HG03196 (cell line): ENCODE data around the gene HELB.

Experiments
- ATAC-seq: cut with Tn5 transposase; IDR thresholded peaks from one replicate; pipeline ENCODE4 v1.9.1; 2021; ENCODE audit not compliant: unreplicated experiment

The HELB gene

GRCh38 chr12:66302827-66303169, 505 bp downstream of the HELB start:
- ATAC-seq, result no peak

DNA sequence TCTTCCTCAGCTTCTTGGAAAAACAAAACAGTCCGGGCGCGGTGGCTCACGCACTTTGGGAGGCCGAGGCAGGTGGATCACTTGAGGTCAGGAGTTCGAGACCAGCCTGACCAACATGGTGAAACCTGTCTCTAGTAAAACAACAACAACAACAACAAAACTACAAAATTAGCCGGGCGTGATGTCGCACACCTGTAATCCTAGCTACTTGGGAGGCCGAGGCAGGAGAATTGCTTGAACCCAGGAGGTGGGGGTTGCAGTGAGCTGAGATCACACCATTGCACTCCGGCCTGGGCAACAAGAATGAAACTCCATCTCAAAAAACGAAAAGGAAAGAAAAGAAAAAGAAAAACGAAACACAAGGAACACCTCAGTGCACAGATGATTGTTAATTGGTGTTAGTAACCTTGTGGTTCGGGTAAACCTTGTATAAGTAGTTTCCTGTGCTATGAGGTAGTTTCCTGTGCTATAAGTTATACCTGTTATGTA, 1.1 kb downstream of the HELB start:
- peak; percentile 43 for ATAC-seq

DNA sequence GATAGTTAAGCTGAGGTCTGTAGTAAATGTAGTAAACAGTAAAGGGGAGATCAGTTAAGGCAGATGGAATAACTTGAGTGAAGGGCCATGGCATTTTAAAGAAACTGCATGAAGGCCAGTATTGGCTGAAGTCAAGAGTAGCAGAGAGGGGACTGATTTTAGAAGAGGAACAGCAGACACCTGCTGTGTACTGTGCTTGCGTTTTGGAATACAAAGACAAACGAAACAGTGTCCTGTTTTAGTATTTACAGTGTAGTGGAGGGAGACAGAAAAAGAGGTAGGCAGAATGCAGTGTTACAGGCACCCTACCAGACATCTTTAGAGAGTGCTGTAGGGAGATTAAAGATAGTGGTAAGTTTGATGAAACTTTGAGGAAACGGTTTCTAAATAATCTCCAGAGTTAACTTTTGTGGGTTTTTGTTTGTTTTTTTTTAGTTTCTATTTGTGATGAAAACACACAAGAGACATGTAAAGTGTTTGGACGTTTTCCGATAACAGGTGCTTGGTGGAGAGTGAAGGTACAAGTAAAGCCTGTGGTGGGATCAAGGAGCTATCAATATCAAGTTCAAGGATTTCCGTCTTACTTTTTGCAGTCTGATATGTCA, 2.1 kb downstream of the HELB start:
- ATAC-seq, result no peak

- ATAC-seq, result no peak
These were observed 7.3 kb downstream of the HELB start for GRCh38 chr12:66309606-66310005.

- ATAC-seq, result no peak
These were observed 9.9 kb downstream of the HELB start for GRCh38 chr12:66312189-66312588.

GRCh38 chr12:66314278-66314677, 12.0 kb downstream of the HELB start:
- ATAC-seq, result no peak

- peak; percentile 62 for ATAC-seq
These were observed 17.1 kb downstream of the HELB start for GRCh38 chr12:66319266-66319954.

DNA sequence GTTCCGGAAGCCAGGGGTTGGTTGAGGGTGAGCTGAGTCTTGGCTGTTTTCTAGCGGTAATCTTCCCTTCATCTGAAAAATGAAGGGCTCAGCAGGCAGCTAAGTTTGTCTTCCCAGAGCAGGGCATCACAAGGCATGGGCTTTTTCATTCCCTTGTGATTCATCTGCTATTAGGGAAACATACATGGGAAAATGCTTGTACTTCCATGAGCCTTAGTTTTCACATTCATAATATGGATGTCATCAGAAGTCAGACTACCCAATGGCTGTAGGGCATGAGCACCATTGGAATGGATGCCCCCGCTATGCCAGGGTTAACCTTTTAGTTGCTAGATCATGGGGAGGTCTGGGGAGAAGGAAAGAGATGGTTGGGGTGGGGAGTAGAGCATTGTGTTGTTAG, 18.7 kb downstream of the HELB start:
- no peak for ATAC-seq

GRCh38 chr12:66321435-66321834, 19.1 kb downstream of the HELB start:
- no peak for ATAC-seq

DNA sequence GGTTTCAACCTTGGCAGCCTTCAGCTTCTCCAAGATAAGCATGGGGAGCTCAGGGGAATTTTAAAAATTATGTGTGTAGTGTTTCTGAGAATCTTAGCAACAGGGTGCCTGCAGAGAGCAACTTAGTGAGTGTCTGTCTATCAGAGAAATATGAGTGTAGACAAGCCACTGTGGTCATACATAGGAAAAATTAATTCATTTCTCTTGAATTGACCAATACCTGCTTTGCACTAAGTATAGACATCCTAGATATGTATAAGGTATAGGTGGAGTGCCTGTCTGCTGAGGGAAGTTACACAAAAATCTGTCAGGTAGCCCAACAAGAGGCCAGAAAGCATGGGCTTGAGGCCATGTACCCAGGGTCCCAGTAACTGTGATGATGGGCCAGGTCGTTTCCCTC, 20.7 kb downstream of the HELB start:
- no peak for ATAC-seq

DNA sequence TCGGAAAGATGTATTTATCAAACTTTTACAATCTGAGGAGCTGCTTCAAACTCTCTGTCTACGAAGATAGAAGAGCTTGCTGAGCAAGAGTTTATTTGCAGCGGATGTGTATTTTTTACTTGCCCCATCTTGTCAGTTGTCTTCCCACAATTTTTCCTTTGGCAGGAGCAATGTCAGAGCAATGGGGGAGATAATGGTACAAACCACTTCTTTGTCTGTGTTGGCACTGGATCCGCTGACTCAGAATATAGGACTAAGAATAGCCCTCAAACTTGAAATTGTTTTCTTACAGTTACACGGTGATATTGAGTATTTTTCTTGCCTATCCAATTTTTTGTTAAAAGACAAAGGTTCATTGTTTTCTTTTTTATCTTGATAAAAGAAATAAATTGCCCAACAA, 27.6 kb downstream of the HELB start:
- no peak for ATAC-seq

GRCh38 chr12:66331016-66331415, 28.7 kb downstream of the HELB start:
- ATAC-seq, result no peak

GRCh38 chr12:66331814-66332213, 29.5 kb downstream of the HELB start:
- no peak for ATAC-seq

DNA sequence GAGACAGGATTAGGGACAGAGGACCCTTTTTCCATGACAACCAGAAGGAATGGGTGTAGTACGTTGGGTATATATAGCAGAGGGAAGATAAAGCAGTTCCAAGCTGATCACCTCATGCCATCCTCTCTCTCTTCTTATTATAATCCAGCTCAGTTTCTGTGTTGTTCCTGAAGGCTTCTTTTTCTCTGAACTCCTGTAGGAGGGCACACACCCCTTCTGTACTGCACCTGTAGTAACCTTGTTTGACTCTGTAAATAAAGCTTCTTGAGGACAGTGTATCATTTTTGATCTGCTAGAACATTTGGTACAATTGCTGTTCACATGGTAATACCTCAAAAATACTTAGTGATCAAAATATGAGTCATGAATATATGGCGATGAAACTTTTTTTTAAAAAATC, 33.5 kb downstream of the HELB start:
- ATAC-seq, result no peak

DNA sequence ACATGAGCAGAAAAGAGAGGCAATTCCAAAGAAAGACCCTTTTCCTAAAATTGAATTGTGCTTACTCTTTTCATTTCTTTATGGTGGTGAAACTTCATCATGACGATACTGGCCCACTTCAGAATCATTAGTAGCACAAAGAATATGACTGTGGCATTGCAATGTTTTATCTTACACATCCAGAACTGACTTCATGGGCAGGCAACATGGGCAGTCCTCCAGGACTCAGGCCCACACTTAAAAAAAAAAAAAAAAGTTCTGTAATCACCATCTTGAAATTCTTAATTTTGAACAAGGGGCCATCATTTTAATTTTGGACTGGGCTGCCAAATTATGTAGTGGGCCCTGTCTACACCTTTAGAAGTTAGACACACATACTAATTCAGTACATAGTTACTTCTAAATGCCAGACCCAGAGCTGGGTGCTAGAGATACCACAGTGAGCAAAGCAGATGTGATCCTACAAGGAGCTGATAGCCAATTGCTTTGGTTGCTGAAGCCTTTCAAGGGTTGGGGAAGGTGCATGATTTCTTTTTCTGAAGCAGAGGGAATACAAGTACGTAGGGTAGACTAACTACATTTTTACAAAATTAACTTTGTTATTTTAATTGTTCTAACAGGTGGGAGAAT, 35.2 kb downstream of the HELB start:
- ATAC-seq, result no peak

- no peak for ATAC-seq
These were observed 37.8 kb downstream of the HELB start for GRCh38 chr12:66340131-66340530.

- ATAC-seq, result no peak
These were observed 38.8 kb downstream of the HELB start for GRCh38 chr12:66341126-66341525.

GRCh38 chr12:66345212-66345611, 42.9 kb downstream of the HELB start:
- ATAC-seq, result no peak

DNA sequence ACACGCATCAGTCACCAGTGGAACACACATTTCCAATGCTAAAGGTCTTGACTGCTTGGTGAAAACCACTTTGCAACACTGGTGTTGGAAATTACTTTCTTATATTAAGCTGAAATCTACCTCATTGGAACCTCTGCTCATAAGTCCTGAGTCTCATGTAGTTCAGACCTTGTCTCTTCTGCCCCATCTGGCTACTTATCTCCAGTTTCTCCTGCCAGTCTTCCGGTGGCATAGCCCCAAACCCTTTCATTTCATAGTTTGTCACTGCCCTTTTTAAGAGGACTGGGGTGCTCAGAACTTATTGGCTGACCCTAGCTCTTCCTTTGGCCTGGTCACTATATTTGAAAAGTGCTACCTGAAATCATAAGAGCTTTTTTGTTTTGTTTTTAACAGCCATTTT, 43.7 kb downstream of the HELB start:
- ATAC-seq, result no peak

- no peak for ATAC-seq
These were observed 49.0 kb downstream of the HELB start for GRCh38 chr12:66351301-66351700.

DNA sequence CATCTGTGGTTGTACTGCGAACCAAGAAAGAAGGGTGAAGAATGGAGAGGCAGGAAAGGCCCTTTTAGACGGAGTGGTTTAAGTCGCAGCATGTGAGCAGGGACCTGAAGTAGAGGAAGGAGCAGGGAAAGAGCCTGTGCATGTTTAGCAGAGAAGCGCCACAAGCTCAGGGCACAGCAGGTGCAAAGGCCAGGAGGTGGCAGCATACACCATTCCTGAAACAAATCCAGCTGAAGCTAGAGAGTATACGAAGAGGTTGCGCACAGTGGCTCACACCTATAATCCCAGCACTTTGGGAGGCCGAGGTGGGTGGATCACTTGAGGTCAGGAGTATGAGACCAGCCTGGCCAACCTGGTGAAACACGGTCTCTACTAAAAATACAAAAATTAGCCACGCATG, 49.9 kb downstream of the HELB start:
- no peak for ATAC-seq

- ATAC-seq, result no peak
These were observed 50.6 kb downstream of the HELB start for GRCh38 chr12:66352899-66353298.

DNA sequence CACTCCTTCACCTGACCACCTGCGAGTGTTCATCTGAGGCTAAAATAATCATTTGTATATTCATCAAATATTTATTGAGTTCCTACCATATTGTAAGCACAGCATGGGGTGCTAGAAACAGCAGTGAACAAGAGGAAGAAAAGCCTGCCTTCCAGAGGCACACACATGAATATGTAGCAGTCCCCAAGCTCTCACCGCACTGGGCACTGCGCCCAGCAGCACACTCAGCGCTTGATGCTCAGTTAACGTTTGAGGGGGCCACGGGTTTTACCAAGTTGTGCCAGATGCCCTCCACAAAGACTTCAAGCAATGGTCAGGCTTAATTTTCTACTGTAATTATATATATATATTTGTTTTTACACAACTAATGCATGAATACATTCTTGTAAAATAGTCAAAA, 52.0 kb downstream of the HELB start:
- no peak for ATAC-seq
